DOHH2 (cell line): ENCODE measurements around the gene FAM184B.

Experiments
- H3F3A ChIP-seq: fragments of 200-600 bp; sonication (generic), shearing (Covaris generic); 2 replicates; pipeline ENCODE4 v1.6.0; 2016; ENCODE audit warnings: antibody characterized with exemption, mild to moderate bottlenecking; ENCODE audit not compliant: control insufficient read depth, insufficient read depth
- H3K27ac ChIP-seq: fragments of 200-600 bp; sonication (generic); 2 replicates; pipeline ENCODE4 v1.5.1; 2014; ENCODE audit warnings: low read depth, mild to moderate bottlenecking, low read length, moderate library complexity
- H3K27me3 ChIP-seq: fragments of 200-600 bp; sonication (generic); 2 replicates; pipeline ENCODE4 v1.6.1; 2014; ENCODE audit warnings: mild to moderate bottlenecking, low read length, mixed read lengths; ENCODE audit not compliant: control insufficient read depth
- H3K36me3 ChIP-seq: fragments of 200-600 bp; sonication (generic); 2 replicates; pipeline ENCODE4 v1.6.1; 2014; ENCODE audit warnings: mild to moderate bottlenecking, low read length, moderate library complexity, mixed read lengths; ENCODE audit not compliant: control insufficient read depth
- H3K4me1 ChIP-seq: fragments of 200-600 bp; sonication (generic); 2 replicates; pipeline ENCODE4 v1.6.1; 2014; ENCODE audit warnings: mild to moderate bottlenecking, low read length, mixed read lengths; ENCODE audit not compliant: control insufficient read depth
- H3K4me2 ChIP-seq: fragments of 200-600 bp; sonication (generic); 2 replicates; pipeline ENCODE4 v1.6.0; 2014; ENCODE audit warnings: mild to moderate bottlenecking, low read length, moderate library complexity
- H3K4me3 ChIP-seq: fragments of 200-600 bp; sonication (generic); 2 replicates; pipeline ENCODE4 v1.5.1; 2014; ENCODE audit warnings: mild to moderate bottlenecking, low read length, mixed read lengths
- H3K79me2 ChIP-seq: fragments of 200-600 bp; sonication (generic); 2 replicates; pipeline ENCODE4 v1.6.1; 2014; ENCODE audit warnings: mild to moderate bottlenecking, low read length, mixed read lengths; ENCODE audit not compliant: control insufficient read depth
- H3K9me2 ChIP-seq: fragments of 200-600 bp; sonication (generic); replicated peaks from 2 replicates; pipeline ENCODE4 v1.6.1; 2014; ENCODE audit warnings: mild to moderate bottlenecking, low read length, mixed read lengths; ENCODE audit not compliant: control insufficient read depth
- H3K9me3 ChIP-seq: fragments of 200-600 bp; sonication (generic); 2 replicates; pipeline ENCODE4 v1.6.1; 2014; ENCODE audit warnings: antibody characterized with exemption, low read length, mixed read lengths; ENCODE audit not compliant: control insufficient read depth, insufficient read depth
- H4K20me1 ChIP-seq: fragments of 200-600 bp; sonication (generic); 2 replicates; pipeline ENCODE4 v1.6.0; 2014; ENCODE audit warnings: low read depth, mild to moderate bottlenecking, antibody characterized with exemption, low read length, moderate library complexity; ENCODE audit not compliant: control insufficient read depth, insufficient read depth
- EZH2phosphoT487 ChIP-seq: fragments of 200-600 bp; sonication (generic); IDR thresholded peaks from 2 replicates; pipeline ENCODE4 v1.6.1; 2017; ENCODE audit warnings: borderline replicate concordance, mild to moderate bottlenecking, antibody characterized with exemption, low read length, moderate library complexity, mixed read lengths
- TF ChIP-seq, protein P1 (sequence below): fragments of 200-600 bp; sonication (generic); IDR thresholded peaks from one replicate; pipeline ENCODE4 v1.5.1; 2014; ENCODE audit warnings: antibody characterized with exemption, mild to moderate bottlenecking, low read depth, low read length; ENCODE audit not compliant: poor library complexity, severe bottlenecking

FAM184B gene

GRCh38 chr4:17760626-17761025, 20.8 kb downstream of the FAM184B start:
- Histone ChIP-seq H3K4me1 (no peaks in the 10 kb centered on the region), H3K4me3 (no peak overlapping the region), H3K27ac (no peak overlapping the region), H3K4me2 (no peak overlapping the region), H4K20me1 (no peaks in the 10 kb centered on the region), H3F3A (no peaks in the 10 kb centered on the region), H3K79me2 (no peaks in the 10 kb centered on the region), H3K9me3 (no peaks in the 10 kb centered on the region), H3K36me3 (no peaks in the 10 kb centered on the region), H3K27me3 (peaks cover 15% of the 10 kb centered on the region; the same call in 1 of the 2 replicates), H3K9me2 (no peaks in the 10 kb centered on the region)
- TF ChIP-seq, protein P1, sequence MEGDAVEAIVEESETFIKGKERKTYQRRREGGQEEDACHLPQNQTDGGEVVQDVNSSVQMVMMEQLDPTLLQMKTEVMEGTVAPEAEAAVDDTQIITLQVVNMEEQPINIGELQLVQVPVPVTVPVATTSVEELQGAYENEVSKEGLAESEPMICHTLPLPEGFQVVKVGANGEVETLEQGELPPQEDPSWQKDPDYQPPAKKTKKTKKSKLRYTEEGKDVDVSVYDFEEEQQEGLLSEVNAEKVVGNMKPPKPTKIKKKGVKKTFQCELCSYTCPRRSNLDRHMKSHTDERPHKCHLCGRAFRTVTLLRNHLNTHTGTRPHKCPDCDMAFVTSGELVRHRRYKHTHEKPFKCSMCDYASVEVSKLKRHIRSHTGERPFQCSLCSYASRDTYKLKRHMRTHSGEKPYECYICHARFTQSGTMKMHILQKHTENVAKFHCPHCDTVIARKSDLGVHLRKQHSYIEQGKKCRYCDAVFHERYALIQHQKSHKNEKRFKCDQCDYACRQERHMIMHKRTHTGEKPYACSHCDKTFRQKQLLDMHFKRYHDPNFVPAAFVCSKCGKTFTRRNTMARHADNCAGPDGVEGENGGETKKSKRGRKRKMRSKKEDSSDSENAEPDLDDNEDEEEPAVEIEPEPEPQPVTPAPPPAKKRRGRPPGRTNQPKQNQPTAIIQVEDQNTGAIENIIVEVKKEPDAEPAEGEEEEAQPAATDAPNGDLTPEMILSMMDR: no peak
- TF ChIP-seq EZH2phosphoT487: no peak

DNA sequence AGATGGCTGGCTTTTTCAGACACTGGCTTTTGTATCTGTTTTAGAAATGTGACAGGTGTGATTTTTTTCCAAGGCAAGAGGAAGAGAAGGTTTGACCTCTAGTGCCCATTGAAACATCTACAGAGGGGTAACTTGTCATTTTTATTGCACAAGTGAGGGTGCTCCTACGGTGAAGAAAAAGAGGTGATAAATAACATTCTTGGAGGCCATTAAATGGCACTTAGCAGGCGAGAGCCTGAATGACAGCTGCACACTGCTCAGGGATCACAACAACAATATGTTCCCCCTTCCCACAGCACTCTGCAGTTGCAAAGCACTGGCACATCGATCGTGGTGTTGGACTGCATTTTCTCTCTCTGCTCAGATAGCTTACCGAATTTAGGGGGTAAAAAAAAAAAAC, 22.9 kb downstream of the FAM184B start:
- Histone ChIP-seq H3K79me2 (no peaks in the 10 kb centered on the region), H4K20me1 (no peaks in the 10 kb centered on the region), H3K36me3 (no peaks in the 10 kb centered on the region), H3K4me3 (no peak overlapping the region), H3K27me3 (peaks cover 18% of the 10 kb centered on the region; the same call in 1 of the 2 replicates), H3K9me3 (no peaks in the 10 kb centered on the region), H3F3A (no peaks in the 10 kb centered on the region), H3K27ac (no peak overlapping the region), H3K4me1 (no peaks in the 10 kb centered on the region), H3K4me2 (no peak overlapping the region), H3K9me2 (no peaks in the 10 kb centered on the region)
- no peak for TF ChIP-seq EZH2phosphoT487
- TF ChIP-seq, protein P1: no peak

DNA sequence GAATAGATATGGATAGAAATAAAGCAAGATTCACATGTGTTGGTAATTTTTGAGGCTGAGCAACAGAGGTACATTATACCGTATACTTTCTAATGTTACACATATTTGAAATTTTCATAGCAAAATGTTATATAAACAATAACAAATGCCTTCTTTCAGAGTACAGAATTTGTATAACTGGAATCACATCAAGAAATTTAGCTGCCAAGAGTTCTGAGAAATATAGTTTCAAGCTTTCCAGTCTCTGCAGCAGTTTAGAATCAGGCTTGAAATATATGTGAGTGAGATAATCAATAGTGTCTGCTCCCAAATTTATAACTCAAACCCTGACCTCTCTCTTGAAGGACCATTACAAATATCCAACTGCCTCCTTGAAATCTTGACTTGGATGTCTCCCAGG, 23.8 kb downstream of the FAM184B start:
- H4K20me1 ChIP-seq: no peaks in the 10 kb centered on the region
- H3K4me1 ChIP-seq: no peaks in the 10 kb centered on the region
- no peak overlapping the region for H3K4me2 ChIP-seq
- TF ChIP-seq, protein P1: no peak
- no peak for TF ChIP-seq EZH2phosphoT487
- no peaks in the 10 kb centered on the region for H3K9me3 ChIP-seq
- H3K36me3 ChIP-seq: no peaks in the 10 kb centered on the region
- no peak overlapping the region for H3K27ac ChIP-seq
- H3F3A ChIP-seq: no peaks in the 10 kb centered on the region
- no peaks in the 10 kb centered on the region for H3K79me2 ChIP-seq
- no peaks in the 10 kb centered on the region for H3K9me2 ChIP-seq
- no peak overlapping the region for H3K4me3 ChIP-seq
- peaks cover 18% of the 10 kb centered on the region; the same call in 1 of the 2 replicates for H3K27me3 ChIP-seq
